IPS DF 4.7 (cell line): Measurements from ENCODE around the gene NCAM2.
"Not testable (repeated sequence)": the region's sequence is repeated elsewhere in the genome, so short reads cannot be mapped to it uniquely, and the experiment has no call there.

ENCODE experiments used
- DNase-seq: peaks from one replicate; pipeline ENCODE4 v3.0.0-alpha.2; 2013; ENCODE audit warnings: low spot score; ENCODE audit errors: extremely low read depth

Gene NCAM2

DNA sequence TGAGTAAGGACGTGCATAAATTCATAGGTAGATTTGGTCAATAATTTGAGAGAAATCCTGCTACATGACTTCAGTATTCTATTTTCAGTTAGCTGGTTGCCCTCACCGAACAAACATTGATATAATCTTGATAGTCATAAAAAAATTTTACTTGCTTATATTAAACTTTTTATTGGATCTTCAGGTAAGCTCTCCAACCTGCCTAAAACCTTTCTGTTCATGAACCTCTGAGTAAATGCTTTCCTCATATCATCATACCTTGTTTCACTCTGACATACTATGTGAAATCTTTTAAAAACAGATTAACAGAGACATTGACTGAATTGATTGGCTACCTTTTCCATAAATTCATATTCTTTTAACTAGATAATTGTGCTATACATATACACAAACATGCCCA is 299.0 kb downstream of the NCAM2 start:
- no peak for DNase-seq

- no peak for DNase-seq
Measured at GRCh38 chr21:21301013-21301412, 302.8 kb downstream of the NCAM2 start.

DNA sequence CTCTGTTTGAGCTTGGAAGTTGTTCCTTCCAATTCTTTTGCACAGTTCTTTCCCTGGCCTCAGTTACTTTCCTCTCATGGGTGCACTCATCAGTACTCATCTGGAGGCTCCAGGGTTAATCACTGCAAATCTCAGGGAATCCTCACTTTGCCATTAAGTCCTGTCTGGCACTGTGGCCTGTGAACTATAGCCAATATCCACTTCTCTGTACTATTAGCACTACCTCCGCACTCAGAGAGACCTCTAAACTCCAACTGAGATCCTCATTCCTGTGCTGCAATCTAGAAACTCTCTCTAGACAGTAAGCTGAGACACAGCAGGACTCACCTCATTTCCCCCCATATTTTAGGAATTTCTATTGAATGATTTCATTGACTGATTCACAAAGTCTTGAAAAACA is 311.3 kb downstream of the NCAM2 start:
- no peak for DNase-seq

GRCh38 chr21:21324297-21324696 is 326.1 kb downstream of the NCAM2 start:
- DNase-seq, result no peak

DNA sequence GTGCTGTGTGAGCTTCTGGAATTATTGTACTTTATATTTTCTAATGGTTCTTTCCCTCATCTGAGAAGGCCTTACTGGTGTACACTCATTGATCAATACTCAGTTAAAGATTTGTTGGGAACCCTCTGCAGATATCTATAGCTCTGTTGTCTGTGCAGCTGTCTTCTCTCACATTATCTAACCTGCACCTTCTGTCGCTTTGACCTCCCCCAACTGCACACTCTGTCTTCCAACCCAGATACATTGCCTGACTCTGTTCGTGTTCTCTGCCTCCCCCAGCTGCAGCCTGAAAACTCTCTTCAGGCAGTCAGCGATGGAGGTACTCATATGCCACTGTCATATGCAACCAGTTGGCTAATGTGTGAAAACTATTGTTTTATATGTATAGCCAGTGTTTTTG is 334.3 kb downstream of the NCAM2 start:
- no peak for DNase-seq

- no peak for DNase-seq
Measured at GRCh38 chr21:21341041-21341440, 342.8 kb downstream of the NCAM2 start.

- no peak for DNase-seq
Measured at GRCh38 chr21:21345296-21345695, 347.1 kb downstream of the NCAM2 start.

DNA sequence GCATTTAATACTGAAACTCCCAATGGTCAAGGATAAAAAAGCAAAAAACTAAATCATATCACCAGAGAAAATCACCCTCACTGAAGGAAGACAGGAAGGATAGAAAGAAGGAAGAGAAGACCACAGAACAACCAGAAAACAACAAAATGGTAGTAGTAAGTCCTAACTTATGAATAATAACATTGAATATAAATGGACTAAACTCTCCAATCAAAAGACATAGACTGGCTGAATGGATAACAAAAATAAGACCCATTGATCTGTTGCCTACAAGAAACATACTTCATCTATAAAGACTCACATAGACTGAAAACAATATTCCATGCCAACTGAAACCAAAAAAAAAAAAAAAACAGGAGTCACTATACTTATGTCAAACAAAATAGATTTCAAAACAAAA is 347.7 kb downstream of the NCAM2 start:
- DNase-seq, result no peak

DNA sequence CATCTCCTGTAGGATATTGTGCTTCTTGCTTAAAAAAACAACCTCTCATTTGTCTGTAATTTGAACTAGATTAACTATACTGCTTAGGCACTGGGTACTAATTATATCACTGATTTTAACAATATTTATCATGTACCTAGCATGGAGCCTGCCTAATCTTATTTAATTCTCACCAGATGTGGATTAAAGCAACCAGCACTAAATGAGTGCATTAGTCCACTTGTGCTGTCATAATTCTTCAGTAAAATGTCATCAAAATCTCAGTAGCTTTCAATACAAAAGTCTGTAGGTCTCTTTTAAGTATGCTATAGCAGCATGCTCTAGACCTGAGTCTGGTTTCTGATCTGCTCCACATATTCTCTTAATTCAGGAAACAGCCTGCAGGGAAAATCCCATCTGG is 368.1 kb downstream of the NCAM2 start:
- DNase-seq, result no peak

DNA sequence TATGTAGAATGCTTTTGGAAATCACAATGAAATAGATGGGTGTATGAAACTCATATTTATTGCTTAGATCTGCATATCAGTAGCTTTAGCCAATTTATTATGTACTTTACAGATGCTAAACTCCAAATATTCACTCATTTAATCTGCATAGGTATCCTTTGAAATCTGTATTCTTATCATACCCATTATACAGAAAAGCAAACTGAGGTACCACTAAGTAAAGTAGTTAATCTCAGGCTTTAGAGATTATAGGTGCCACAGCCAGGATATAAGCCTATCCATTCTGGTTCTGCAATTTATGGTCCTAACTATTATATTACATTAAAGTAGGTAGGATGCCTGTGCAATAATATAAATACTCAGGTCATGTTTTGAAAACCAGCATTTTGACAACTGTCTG is 369.4 kb downstream of the NCAM2 start:
- no peak for DNase-seq

DNA sequence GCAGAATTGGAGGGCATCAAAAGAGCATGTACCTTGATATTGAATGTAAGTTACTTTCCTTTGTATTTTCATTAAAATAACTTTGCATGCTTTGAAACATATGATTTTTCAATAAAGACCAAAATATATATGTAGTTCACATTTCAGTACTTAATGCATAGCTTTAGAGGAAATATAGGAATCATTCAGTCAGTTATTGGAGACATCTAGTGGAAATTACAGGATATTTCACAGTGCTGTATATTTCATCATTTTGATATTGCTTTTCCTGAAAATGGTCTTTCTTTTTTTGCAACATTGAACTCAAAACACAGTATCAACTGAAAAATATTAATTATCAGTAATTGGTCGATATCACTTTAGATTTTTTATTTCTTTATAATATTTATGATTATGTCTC is 375.8 kb downstream of the NCAM2 start:
- no peak for DNase-seq

- DNase-seq, result no peak
Measured at GRCh38 chr21:21383126-21383525, 384.9 kb downstream of the NCAM2 start.

GRCh38 chr21:21384977-21385376 is 386.8 kb downstream of the NCAM2 start:
- no peak for DNase-seq

DNA sequence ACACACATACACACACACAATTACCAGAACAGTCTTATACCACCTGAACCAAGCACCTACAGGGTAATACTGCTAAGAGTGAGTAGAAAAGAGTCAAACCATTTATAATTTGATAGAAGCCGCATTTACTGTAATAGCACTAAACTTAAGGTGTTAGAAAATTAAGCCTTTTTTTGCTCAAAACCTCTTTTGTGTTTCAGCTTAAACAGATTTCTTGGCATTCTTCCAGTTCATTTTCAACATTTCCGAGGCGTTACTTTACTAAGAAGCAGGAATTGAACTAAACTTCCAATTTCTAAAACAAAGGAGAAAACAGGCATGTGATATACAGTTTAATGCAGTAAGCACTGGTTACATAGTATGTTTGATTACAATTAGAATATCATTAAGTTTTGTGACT is 387.2 kb downstream of the NCAM2 start:
- no peak for DNase-seq

DNA sequence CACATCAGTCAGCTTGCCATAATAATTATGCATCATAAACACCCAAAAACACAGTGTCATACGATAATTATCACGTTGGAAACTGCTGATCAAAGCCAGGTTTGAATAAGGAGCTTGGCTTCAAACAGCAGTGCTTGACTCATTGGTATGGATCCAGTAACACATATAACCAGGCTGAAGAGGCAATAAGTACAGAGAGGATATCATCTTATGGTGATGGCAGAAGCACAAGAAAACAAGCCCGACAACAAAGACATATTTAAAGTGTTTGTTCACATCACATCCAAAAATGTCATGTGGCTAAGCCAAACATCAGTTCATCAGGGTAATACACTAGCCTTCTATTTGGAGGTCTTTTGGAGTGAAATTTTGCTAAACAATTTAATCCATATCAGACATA is 389.7 kb downstream of the NCAM2 start:
- DNase-seq, result no peak

GRCh38 chr21:21394064-21394463 is 395.9 kb downstream of the NCAM2 start:
- DNase-seq, result no peak

- no peak for DNase-seq
Measured at GRCh38 chr21:21396424-21396823, 398.2 kb downstream of the NCAM2 start.

DNA sequence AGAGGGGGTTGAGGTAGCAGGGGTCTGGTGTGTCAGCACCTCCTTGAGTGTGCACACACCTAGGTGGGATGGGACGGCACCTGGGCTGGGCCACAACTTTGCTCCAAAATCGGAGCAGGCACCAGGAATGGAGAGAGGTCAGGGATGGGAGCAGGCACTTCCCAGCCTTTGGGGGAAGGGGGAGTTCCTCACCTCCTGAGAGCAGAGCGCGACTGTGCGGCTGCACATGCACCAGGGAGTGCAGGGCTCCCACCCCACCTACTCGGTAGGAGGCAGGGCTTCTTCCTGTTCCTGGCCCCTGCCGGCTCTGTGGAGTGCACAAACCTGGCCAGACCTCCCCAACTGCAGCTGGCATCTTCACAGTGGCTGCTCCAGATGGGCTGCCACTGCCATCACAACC is 399.3 kb downstream of the NCAM2 start:
- DNase-seq, result no peak

- no peak for DNase-seq
Measured at GRCh38 chr21:21401444-21401843, 403.2 kb downstream of the NCAM2 start.

DNA sequence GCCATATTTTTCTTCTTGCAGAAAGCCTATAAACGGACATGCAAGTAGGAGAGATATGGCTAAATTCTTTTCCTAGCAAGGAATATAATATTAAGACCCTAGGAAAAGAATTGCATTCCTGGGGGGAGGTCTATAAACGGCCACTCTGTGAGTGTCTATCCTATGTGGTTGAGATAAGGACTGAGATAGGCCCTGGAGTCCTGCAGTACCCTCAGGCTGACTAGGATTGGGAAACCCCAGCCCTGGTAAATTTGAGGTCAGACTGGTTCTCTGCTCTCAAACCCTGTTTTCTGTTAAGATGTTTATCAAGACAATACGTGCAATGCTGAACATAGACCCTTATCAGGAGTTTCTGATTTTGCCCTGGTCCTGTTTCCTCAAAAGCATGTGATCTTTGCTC is 404.0 kb downstream of the NCAM2 start:
- not testable (repeated sequence) for DNase-seq

- DNase-seq, result not testable (repeated sequence)
Measured at GRCh38 chr21:21404261-21404660, 406.1 kb downstream of the NCAM2 start.

- DNase-seq, result no peak
Measured at GRCh38 chr21:21406921-21407320, 408.7 kb downstream of the NCAM2 start.

- no peak for DNase-seq
Measured at GRCh38 chr21:21412096-21412495, 413.9 kb downstream of the NCAM2 start.

GRCh38 chr21:21415741-21416140 is 417.5 kb downstream of the NCAM2 start:
- no peak for DNase-seq
